LNCAP (cell line): Measurements from ENCODE around the gene IGSF1.

Experiments
- TF ChIP-seq, protein P1 (sequence below): fragments of 450-650 bp; IDR thresholded peaks from 2 replicates; pipeline ENCODE4 v1.5.1; 2017; ENCODE audit warnings: mild to moderate bottlenecking

IGSF1 gene

GRCh38 chrX:131289527-131289926, 421 bp upstream of the IGSF1 start:
- TF ChIP-seq, protein P1, sequence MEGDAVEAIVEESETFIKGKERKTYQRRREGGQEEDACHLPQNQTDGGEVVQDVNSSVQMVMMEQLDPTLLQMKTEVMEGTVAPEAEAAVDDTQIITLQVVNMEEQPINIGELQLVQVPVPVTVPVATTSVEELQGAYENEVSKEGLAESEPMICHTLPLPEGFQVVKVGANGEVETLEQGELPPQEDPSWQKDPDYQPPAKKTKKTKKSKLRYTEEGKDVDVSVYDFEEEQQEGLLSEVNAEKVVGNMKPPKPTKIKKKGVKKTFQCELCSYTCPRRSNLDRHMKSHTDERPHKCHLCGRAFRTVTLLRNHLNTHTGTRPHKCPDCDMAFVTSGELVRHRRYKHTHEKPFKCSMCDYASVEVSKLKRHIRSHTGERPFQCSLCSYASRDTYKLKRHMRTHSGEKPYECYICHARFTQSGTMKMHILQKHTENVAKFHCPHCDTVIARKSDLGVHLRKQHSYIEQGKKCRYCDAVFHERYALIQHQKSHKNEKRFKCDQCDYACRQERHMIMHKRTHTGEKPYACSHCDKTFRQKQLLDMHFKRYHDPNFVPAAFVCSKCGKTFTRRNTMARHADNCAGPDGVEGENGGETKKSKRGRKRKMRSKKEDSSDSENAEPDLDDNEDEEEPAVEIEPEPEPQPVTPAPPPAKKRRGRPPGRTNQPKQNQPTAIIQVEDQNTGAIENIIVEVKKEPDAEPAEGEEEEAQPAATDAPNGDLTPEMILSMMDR: no peak

GRCh38 chrX:131288188-131288587, 918 bp downstream of the IGSF1 start:
- TF ChIP-seq, protein P1: no peak

DNA sequence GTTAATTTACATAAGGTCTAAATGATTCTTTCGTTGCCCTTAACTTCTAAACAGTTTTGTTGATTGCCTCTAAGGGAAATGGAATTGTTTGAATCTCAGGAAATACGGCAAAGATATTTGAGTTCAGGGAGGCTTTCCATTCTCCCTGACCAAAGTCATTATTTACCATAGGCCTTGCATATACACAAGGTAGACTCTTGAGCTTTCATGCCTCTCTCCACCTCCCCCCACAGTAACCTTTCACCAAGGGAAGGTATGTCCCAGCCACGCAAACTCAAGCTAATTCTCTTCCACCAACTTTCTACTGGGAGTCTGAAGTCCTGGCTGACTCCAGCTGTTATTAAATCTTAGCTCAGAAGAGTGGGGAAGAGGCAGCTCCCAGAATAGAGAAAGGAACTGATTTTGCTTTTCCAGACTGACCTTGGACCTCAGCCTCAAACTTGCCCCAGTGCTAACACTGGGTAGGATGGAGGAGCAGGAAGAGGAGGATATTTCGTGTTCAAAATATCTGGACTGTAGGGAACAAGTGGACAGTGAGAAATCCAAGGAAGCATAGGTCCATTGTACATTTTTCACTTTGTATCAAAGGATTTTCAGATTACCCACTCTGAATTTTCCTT, 1.4 kb downstream of the IGSF1 start:
- TF ChIP-seq, protein P1: no peak

- TF ChIP-seq, protein P1: no peak
These were observed 9.5 kb downstream of the IGSF1 start for GRCh38 chrX:131279617-131280016.

- TF ChIP-seq, protein P1: no peak
These were observed 9.9 kb downstream of the IGSF1 start for GRCh38 chrX:131279197-131279596.

- TF ChIP-seq, protein P1: no peak
These were observed 11.5 kb downstream of the IGSF1 start for GRCh38 chrX:131277543-131278136.

DNA sequence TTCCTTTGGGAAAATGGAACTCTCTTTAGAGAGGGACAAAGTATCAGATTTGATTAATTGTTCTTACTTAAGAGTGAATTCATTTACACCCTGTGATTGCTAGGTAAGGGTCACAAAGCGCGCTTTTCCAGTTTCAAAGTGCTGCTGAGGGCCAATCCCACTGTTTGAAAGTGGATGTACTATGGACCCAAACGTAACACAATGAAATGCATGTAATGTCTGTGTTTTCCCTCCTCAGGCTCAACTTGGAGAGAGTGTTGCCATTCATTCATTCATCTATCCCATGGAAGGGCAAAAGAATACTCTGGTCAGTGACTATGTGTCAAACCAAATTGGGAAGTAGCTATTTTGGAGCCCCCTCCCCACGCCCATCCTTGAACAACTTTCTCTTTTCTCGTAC, 16.1 kb downstream of the IGSF1 start:
- TF ChIP-seq, protein P1: no peak
